ENCODE measurements around the gene AKR1A1. TPM values are rescaled to one million over a fixed set of nuclear protein-coding genes. Genes with fewer than 3 reads are reported as not detected.

Gene AKR1A1
- total RNA-seq, 2 donors from 2014 or later: 200 to 239 TPM

DNA sequence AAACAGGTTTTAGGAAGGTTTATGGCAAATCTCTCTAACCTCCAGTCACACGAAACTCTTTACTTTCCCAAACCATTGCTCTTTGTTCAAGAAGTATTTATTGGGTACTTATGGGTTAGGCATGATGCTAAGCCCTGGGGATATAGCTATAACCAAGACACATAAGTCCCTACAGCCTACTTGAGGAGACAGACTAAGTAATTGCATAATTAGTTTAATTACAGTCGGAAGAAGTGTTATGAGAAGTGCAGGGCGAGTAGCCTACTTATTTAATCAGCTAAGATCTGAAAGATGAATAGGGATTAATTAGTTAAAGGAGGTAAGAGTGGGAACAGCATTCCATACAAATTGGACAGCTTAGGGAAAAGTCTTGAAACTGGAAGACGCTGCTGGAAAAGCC lies 20.0 kb downstream of the AKR1A1 start:
- Mint-ChIP-seq H3K4me1 (peaks cover 20% of the 10 kb centered on the region), H3K4me3 (no peak overlapping the region), H3K36me3 (ENCODE audit: low read depth) (peaks cover 42% of the 10 kb centered on the region), H3K27ac (no peak overlapping the region), H3K27me3 (ENCODE audit: insufficient read depth) (no peaks in the 10 kb centered on the region), H3K9me3 (no peaks in the 10 kb centered on the region)
- Histone ChIP-seq H3K4me3 (ENCODE audit: low read length) (no peak overlapping the region), H3K4me1 (ENCODE audit: control insufficient read depth, insufficient read depth, low read length) (peaks cover 8% of the 10 kb centered on the region), H3K27me3 (ENCODE audit: control insufficient read depth, insufficient read depth, low read length, poor library complexity, severe bottlenecking) (no peaks in the 10 kb centered on the region), H3K27ac (ENCODE audit: low read depth, low read length) (no peak overlapping the region), H3K9me3 (ENCODE audit: control insufficient read depth, low read length) (no peaks in the 10 kb centered on the region), H3K36me3 (ENCODE audit: control insufficient read depth, insufficient read depth, low read length) (peaks cover 53% of the 10 kb centered on the region), H3K9ac (ENCODE audit: extremely low read depth, low read length, poor library complexity, severe bottlenecking) (no peak overlapping the region)
- WGBS, 2 experiments (ENCODE audit: insufficient coverage in 1 of 2, insufficient read length in 1 of 2): 93 to 97% methylated on average over 3 of the region's 4 CpGs
- no peak for DNase-seq
- TF ChIP-seq, protein P1, sequence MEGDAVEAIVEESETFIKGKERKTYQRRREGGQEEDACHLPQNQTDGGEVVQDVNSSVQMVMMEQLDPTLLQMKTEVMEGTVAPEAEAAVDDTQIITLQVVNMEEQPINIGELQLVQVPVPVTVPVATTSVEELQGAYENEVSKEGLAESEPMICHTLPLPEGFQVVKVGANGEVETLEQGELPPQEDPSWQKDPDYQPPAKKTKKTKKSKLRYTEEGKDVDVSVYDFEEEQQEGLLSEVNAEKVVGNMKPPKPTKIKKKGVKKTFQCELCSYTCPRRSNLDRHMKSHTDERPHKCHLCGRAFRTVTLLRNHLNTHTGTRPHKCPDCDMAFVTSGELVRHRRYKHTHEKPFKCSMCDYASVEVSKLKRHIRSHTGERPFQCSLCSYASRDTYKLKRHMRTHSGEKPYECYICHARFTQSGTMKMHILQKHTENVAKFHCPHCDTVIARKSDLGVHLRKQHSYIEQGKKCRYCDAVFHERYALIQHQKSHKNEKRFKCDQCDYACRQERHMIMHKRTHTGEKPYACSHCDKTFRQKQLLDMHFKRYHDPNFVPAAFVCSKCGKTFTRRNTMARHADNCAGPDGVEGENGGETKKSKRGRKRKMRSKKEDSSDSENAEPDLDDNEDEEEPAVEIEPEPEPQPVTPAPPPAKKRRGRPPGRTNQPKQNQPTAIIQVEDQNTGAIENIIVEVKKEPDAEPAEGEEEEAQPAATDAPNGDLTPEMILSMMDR (conservative IDR thresholded peaks at IDR 0.05): no peak

DNA sequence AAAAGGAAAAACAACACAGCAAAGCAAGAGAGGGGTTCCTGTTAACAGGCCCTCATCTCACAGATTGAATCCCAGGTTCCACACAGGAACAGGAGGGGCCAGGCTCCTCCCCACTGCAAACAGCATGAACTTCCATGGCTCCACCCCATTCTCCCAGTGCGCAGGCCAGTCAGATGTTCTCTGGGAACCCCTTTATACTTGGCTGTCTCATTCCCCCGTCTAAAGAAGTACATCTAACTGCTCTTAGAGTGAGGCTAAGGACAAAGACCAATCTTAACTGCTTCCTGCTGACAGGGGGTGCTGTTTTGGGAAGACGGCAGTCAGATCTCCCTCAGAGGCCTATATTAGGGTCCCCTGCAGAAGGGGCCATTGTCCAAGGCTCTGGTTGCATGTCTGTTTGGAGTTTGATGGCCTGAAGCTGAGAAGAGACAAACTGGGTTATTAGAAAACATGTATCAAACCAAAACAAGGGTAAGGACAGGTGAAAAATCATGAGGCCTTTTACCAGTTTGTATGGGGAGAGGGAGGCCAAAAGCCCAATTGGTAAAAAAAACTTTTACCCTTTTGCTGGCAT lies 22.7 kb downstream of the AKR1A1 start:
- WGBS, 2 experiments (ENCODE audit: insufficient coverage in 1 of 2, insufficient read length in 1 of 2): 76% methylated on average over 3 of the region's 3 CpGs; no CpG with 5 or more reads in 1 of the 2 experiments
- H3K36me3 Mint-ChIP-seq (ENCODE audit: low read depth): peaks cover 22% of the 10 kb centered on the region
- no peak overlapping the region for H3K4me3 ChIP-seq (ENCODE audit: low read length)
- no peaks in the 10 kb centered on the region for H3K9me3 ChIP-seq (ENCODE audit: control insufficient read depth, low read length)
- peaks cover 6% of the 10 kb centered on the region for H3K9me3 Mint-ChIP-seq
- H3K4me3 Mint-ChIP-seq: no peak overlapping the region
- TF ChIP-seq, protein P1 (conservative IDR thresholded peaks at IDR 0.05): no peak
- peak; percentile 71 for DNase-seq
- H3K4me1 Mint-ChIP-seq: peaks cover 27% of the 10 kb centered on the region
- no peak overlapping the region for H3K27ac ChIP-seq (ENCODE audit: low read depth, low read length)
- H3K9ac ChIP-seq (ENCODE audit: extremely low read depth, low read length, poor library complexity, severe bottlenecking): no peak overlapping the region
- H3K27ac Mint-ChIP-seq: peak overlapping the region; percentile 62
- H3K36me3 ChIP-seq (ENCODE audit: control insufficient read depth, insufficient read depth, low read length): peaks cover 28% of the 10 kb centered on the region
- H3K4me1 ChIP-seq (ENCODE audit: control insufficient read depth, insufficient read depth, low read length): peaks cover 8% of the 10 kb centered on the region
- no peaks in the 10 kb centered on the region for H3K27me3 ChIP-seq (ENCODE audit: control insufficient read depth, insufficient read depth, low read length, poor library complexity, severe bottlenecking)
- H3K27me3 Mint-ChIP-seq (ENCODE audit: insufficient read depth): no peaks in the 10 kb centered on the region

DNA sequence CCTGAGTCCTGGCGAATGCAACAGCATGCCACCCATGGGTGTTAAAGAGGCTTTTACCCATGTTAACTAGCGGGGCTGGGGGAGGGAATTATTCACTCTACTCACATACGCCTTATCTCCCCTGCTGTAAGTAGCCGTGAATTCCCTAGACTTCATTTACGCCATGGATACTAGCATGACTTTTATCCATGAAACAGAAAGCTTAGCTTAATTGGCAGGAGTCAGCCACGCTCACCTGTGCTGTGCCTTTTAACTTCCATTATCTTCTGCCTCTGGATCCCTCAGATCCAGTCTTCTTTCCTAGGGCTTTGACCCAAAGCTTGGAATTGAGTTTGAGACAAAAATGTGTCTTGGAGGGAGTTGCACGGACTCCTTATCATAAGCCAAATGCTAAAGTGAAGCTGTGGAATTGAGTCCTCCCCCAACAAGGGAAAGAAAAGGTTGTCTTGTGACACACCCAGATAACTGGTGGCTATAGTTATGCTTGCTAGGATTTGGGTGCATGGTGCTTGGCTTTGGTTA lies 23.5 kb downstream of the AKR1A1 start:
- WGBS, 2 experiments (ENCODE audit: insufficient coverage in 1 of 2, insufficient read length in 1 of 2): 80 to 82% methylated on average over 5 to 7 of the region's 7 CpGs
- peaks cover 16% of the 10 kb centered on the region for H3K36me3 Mint-ChIP-seq (ENCODE audit: low read depth)
- Histone ChIP-seq H3K4me1 (ENCODE audit: control insufficient read depth, insufficient read depth, low read length) (peaks cover 8% of the 10 kb centered on the region), H3K27ac (ENCODE audit: low read depth, low read length) (no peak overlapping the region), H3K9me3 (ENCODE audit: control insufficient read depth, low read length) (no peaks in the 10 kb centered on the region), H3K4me3 (ENCODE audit: low read length) (no peak overlapping the region), H3K9ac (ENCODE audit: extremely low read depth, low read length, poor library complexity, severe bottlenecking) (no peak overlapping the region), H3K36me3 (ENCODE audit: control insufficient read depth, insufficient read depth, low read length) (peaks cover 19% of the 10 kb centered on the region), H3K27me3 (ENCODE audit: control insufficient read depth, insufficient read depth, low read length, poor library complexity, severe bottlenecking) (no peaks in the 10 kb centered on the region)
- peaks cover 6% of the 10 kb centered on the region for H3K9me3 Mint-ChIP-seq
- H3K27me3 Mint-ChIP-seq (ENCODE audit: insufficient read depth): no peaks in the 10 kb centered on the region
- H3K4me3 Mint-ChIP-seq: no peak overlapping the region
- H3K27ac Mint-ChIP-seq: peak overlapping the region; percentile 62
- peak; percentile 56 for DNase-seq
- H3K4me1 Mint-ChIP-seq: peaks cover 27% of the 10 kb centered on the region
- TF ChIP-seq, protein P1 (conservative IDR thresholded peaks at IDR 0.05): no peak
